PC-9 (cell line): Measurements from ENCODE around the gene GRK2. TPM values are rescaled to one million over a fixed set of nuclear protein-coding genes. Genes with fewer than 3 reads are reported as not detected.
A peak's percentile ranks its signal among the peaks of the same experiment; 100 is the strongest.

ENCODE experiments used
- BruUV-seq: library from RNA; stranded (reverse); fragments of 400-500 nt; replicated peaks from 2 replicates; lab custom pipeline; 2021; lab: Mats Ljungman, UMichigan
- CTCF ChIA-PET: fragments of 300-600 bp; sonication (Branson Sonifier 250); formaldehyde crosslinking; loops from one replicate; lab custom pipeline; 2022; ENCODE audit warnings: antibody characterized with exemption; lab: Charles Lee
- POLR2A ChIA-PET: fragments of 300-600 bp; sonication (Branson Sonifier 250); formaldehyde crosslinking; loops from one replicate; lab custom pipeline; 2022; ENCODE audit warnings: antibody characterized with exemption; ENCODE audit not compliant: unreplicated experiment; lab: Charles Lee
- DNase-seq, 2 experiments: peaks; one replicate each; pipeline versions ENCODE4 v3.0.0 to v3.0.0-alpha.2; 2015 to 2022; ENCODE audit warnings: mixed read lengths in 1 of 2
- H2AFZ ChIP-seq: fragments of 200-600 bp; sonication (generic); 2 replicates; pipeline ENCODE4 v1.8.1; 2017; ENCODE audit warnings: antibody characterized with exemption
- H3F3A ChIP-seq: fragments of 200-600 bp; sonication (generic); 2 replicates; pipeline ENCODE4 v1.8.1; 2017; ENCODE audit warnings: antibody characterized with exemption, mild to moderate bottlenecking, low read depth; ENCODE audit not compliant: insufficient read depth
- H3K27ac ChIP-seq: fragments of 200-600 bp; sonication (generic); 2 replicates; pipeline ENCODE4 v1.6.1; 2016; ENCODE audit warnings: mixed run types
- H3K27me3 ChIP-seq: fragments of 200-600 bp; sonication (generic); 2 replicates; pipeline ENCODE4 v1.6.1; 2016; ENCODE audit warnings: low read depth, mixed run types; ENCODE audit not compliant: insufficient read depth
- H3K36me3 ChIP-seq: fragments of 200-600 bp; sonication (generic); 2 replicates; pipeline ENCODE4 v1.6.1; 2016; ENCODE audit warnings: low read depth, mixed run types
- H3K4me1 ChIP-seq: fragments of 200-600 bp; sonication (generic); replicated peaks from 2 replicates; pipeline ENCODE4 v1.6.1; 2016; ENCODE audit warnings: mixed run types; ENCODE audit not compliant: insufficient read depth
- H3K4me2 ChIP-seq: fragments of 200-600 bp; sonication (generic); 2 replicates; pipeline ENCODE4 v1.6.1; 2017; ENCODE audit warnings: mixed run types
- H3K4me3 ChIP-seq: fragments of 200-600 bp; sonication (generic); 2 replicates; pipeline ENCODE4 v1.6.1; 2016; ENCODE audit warnings: mixed run types
- H3K79me2 ChIP-seq: fragments of 200-600 bp; sonication (generic); 2 replicates; pipeline ENCODE4 v1.6.1; 2017; ENCODE audit warnings: low read depth, mixed run types
- H3K9me2 ChIP-seq: fragments of 200-600 bp; sonication (generic); 2 replicates; pipeline ENCODE4 v1.8.1; 2017; ENCODE audit warnings: mild to moderate bottlenecking; ENCODE audit not compliant: insufficient read depth
- H3K9me3 ChIP-seq: fragments of 200-600 bp; sonication (generic); 2 replicates; pipeline ENCODE4 v1.8.1; 2016; ENCODE audit warnings: low read depth; ENCODE audit not compliant: insufficient read depth
- H4K20me1 ChIP-seq: fragments of 200-600 bp; sonication (generic); 2 replicates; pipeline ENCODE4 v1.8.1; 2017; ENCODE audit not compliant: insufficient read depth
- EZH2 ChIP-seq: fragments of 200-600 bp; sonication (generic); IDR thresholded peaks from 2 replicates; pipeline ENCODE4 v1.8.0; 2017; ENCODE audit warnings: antibody characterized with exemption, low read depth
- intact Hi-C: fragments of 100-400 bp; cut with micrococcal nuclease; formaldehyde crosslinking; loops from one replicate; pipeline ENCODE4 v1.10.0; 2022; ENCODE audit not compliant: unreplicated experiment
- total RNA-seq: library from RNA; stranded (reverse); gene quantifications from 2 replicates; pipeline ENCODE4 v1.2.3, GENCODE V29; 2021
- TF ChIP-seq, protein P1 (sequence below): fragments of 200-600 bp; sonication (generic); conservative IDR thresholded peaks from 2 replicates; pipeline ENCODE4 v1.6.1; 2017; ENCODE audit warnings: mixed run types, antibody characterized with exemption, mild to moderate bottlenecking, moderate library complexity

The GRK2 gene
- total RNA-seq, 1 experiment from 2014 or later = 76.7 TPM

DNA sequence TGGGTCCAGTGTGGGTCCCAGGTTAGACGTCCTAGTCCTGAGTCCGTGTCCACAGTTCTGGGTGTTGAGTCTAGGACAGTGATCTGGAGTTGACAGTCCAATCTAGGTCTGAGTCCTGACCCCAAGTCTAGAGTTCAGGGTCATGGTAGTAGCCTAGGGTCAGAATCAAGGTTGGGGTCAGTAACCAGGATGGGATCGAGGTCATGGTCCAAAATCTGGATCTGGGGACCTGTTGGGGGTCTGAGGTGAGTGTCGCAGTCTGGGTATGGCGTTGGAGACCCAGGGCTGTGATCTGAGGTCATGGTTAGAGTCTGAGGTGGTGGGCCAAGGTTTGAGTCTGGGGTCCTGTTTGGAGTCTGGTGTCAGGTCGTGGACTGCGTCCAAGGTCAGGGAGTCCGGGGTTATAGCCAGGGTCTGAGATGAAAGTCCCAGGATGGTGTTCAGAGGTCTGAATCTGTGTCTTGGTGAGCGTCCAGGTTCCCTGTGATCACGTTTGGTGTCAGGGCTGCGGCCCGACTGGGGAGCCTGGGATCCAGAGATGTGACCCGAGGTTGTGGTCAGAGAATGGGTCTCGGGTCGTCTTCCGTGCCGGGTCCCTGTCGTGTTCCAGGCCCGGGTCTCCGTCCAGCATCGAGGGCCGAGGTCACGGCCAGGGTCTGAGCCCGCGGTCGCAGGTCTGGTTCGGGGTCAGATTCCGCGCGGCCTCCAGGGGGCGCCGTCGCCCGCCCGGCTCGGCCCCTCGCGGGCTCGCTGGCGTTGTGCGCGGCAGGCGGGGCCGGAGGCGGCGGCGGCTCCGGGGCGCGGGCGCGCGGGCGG, 432 bp upstream of the GRK2 start:
- TF ChIP-seq EZH2 = no peak
- TF ChIP-seq, protein P1, sequence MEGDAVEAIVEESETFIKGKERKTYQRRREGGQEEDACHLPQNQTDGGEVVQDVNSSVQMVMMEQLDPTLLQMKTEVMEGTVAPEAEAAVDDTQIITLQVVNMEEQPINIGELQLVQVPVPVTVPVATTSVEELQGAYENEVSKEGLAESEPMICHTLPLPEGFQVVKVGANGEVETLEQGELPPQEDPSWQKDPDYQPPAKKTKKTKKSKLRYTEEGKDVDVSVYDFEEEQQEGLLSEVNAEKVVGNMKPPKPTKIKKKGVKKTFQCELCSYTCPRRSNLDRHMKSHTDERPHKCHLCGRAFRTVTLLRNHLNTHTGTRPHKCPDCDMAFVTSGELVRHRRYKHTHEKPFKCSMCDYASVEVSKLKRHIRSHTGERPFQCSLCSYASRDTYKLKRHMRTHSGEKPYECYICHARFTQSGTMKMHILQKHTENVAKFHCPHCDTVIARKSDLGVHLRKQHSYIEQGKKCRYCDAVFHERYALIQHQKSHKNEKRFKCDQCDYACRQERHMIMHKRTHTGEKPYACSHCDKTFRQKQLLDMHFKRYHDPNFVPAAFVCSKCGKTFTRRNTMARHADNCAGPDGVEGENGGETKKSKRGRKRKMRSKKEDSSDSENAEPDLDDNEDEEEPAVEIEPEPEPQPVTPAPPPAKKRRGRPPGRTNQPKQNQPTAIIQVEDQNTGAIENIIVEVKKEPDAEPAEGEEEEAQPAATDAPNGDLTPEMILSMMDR = peak; percentile 77
- H2AFZ ChIP-seq = no peak overlapping the region
- H4K20me1 ChIP-seq = peaks cover 34% of the 10 kb centered on the region
- peaks cover 38% of the 10 kb centered on the region for H3K4me1 ChIP-seq
- ChIA-PET POLR2A (interaction anchor here (0.6 kb wide), 1 partner anchor 52 kb away, joined by 3 read pairs; no protein-coding TSS in a partner anchor), CTCF (interaction anchor here (0.7 to 1.3 kb wide), 2 partner anchors 13 to 52 kb away, joined by 3 to 5 read pairs; no protein-coding TSS in a partner anchor)
- H3K9me2 ChIP-seq = no peaks in the 10 kb centered on the region
- H3K27me3 ChIP-seq = no peaks in the 10 kb centered on the region
- intact Hi-C loops = loop anchor here (1.0 kb wide), 1 partner anchor 51 kb away; no protein-coding TSS in a partner anchor
- no TSS peak for BruUV-seq
- H3K36me3 ChIP-seq = 0 out of 2 replicates have a peak, but pooled peaks cover 7% of the 10 kb centered on the region
- peak overlapping the region; percentile 64 for H3K4me2 ChIP-seq
- DNase-seq = peak in 1 of 2 experiments; percentile 88
- peaks cover 45% of the 10 kb centered on the region for H3K79me2 ChIP-seq
- H3K4me3 ChIP-seq = peak overlapping the region; percentile 32; the same call in 1 of the 2 replicates
- no peak overlapping the region for H3K27ac ChIP-seq
- peaks cover 35% of the 10 kb centered on the region; the same call in 1 of the 2 replicates for H3F3A ChIP-seq
- H3K9me3 ChIP-seq = no peaks in the 10 kb centered on the region

- Histone ChIP-seq H4K20me1 (peaks cover 49% of the 10 kb centered on the region), H3K9me2 (no peaks in the 10 kb centered on the region), H3K79me2 (peaks cover 61% of the 10 kb centered on the region), H3K4me2 (peak overlapping the region; percentile 96), H3K36me3 (0 out of 2 replicates have a peak, but pooled peaks cover 7% of the 10 kb centered on the region), H3K4me3 (peak overlapping the region; percentile 83), H2AFZ (peak overlapping the region; percentile 66; the same call in 1 of the 2 replicates), H3K4me1 (peaks cover 33% of the 10 kb centered on the region), H3K27me3 (no peaks in the 10 kb centered on the region), H3K9me3 (no peaks in the 10 kb centered on the region), H3F3A (peaks cover 32% of the 10 kb centered on the region; the same call in 1 of the 2 replicates), H3K27ac (peak overlapping the region; percentile 21)
- TF ChIP-seq, protein P1 = no peak
- no peak for TF ChIP-seq EZH2
- peak; percentile 39 to 67 for DNase-seq
- CTCF ChIA-PET = interaction anchor here (0.6 to 1.3 kb wide), 4 partner anchors 21 to 1262 kb away, joined by 3 to 5 read pairs (median 4); no protein-coding TSS in a partner anchor
- POLR2A ChIA-PET = interaction anchor here (0.6 kb wide), 2 partner anchors 26 to 895 kb away, joined by 3 to 4 read pairs; no protein-coding TSS in a partner anchor
- BruUV-seq = TSS peak; percentile 30
- intact Hi-C loops = no loop called here
Observed at GRCh38 chr11:67267188-67268080, 1.2 kb downstream of the GRK2 start.
